ENCODE measurements around the gene TTC28. TPM values are rescaled to one million over a fixed set of nuclear protein-coding genes. Genes with fewer than 3 reads are reported as not detected.

The TTC28 gene
- total and polyA plus RNA-seq, 10 of the 15 experiments (the other 5 are each of a cell fraction or from before 2014, with no cell fraction given): 0.15 to 8.4 (median 1.4) TPM

DNA sequence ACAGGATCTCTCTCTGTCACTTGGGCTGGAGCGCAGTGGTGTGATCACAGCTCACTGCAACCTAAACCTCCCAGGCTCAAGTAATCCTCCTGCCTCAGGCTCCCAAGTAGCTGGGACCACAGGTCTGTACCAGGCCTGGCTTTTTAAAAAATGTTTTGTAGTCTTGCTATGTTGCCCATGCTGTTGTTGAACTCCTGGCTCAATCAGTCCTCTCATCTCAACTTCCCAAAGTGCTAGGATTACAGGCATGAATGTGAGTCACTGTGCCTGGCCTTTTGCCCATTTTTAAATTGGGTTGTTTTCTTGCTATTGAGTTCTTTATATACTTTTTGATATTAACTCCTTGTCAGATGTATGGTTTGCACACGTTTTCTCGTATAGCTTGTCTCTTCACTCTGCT lies 727.5 kb downstream of the TTC28 start:
- no peak overlapping the region for H2AFZ ChIP-seq (ENCODE audit: control insufficient read depth, low read depth, low read length)
- ChIA-PET CTCF (no interaction called here), POLR2A (interaction anchor here (1.0 kb wide), 1 partner anchor 36 kb away, joined by 3 read pairs; no protein-coding TSS in a partner anchor), RAD21 (ENCODE audit: unreplicated experiment) (no interaction called here), SMC1A (ENCODE audit: uncharacterized antibody, unreplicated experiment) (no interaction called here)
- no peak for FAIRE-seq
- in situ Hi-C loops (cut with MboI): no loop called here
- no peak for TF ChIP-seq CHD4 (IDR thresholded peaks at IDR 0.05)
- TF ChIP-seq ZNF274 (IDR thresholded peaks at IDR 0.05; ENCODE audit: insufficient read depth, insufficient read length): no peak
- TF ChIP-seq, protein P1, sequence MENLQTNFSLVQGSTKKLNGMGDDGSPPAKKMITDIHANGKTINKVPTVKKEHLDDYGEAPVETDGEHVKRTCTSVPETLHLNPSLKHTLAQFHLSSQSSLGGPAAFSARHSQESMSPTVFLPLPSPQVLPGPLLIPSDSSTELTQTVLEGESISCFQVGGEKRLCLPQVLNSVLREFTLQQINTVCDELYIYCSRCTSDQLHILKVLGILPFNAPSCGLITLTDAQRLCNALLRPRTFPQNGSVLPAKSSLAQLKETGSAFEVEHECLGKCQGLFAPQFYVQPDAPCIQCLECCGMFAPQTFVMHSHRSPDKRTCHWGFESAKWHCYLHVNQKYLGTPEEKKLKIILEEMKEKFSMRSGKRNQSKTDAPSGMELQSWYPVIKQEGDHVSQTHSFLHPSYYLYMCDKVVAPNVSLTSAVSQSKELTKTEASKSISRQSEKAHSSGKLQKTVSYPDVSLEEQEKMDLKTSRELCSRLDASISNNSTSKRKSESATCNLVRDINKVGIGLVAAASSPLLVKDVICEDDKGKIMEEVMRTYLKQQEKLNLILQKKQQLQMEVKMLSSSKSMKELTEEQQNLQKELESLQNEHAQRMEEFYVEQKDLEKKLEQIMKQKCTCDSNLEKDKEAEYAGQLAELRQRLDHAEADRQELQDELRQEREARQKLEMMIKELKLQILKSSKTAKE (IDR thresholded peaks at IDR 0.05; ENCODE audit: low read depth, poor library complexity, severe bottlenecking): no peak
- no peak for TF ChIP-seq TAF1 (IDR thresholded peaks at IDR 0.05; ENCODE audit: borderline replicate concordance, low read depth, low read length)
- no peak for TF ChIP-seq TARDBP (IDR thresholded peaks at IDR 0.05; ENCODE audit: borderline replicate concordance)
- TF ChIP-seq STAT3 (IDR thresholded peaks at IDR 0.05; ENCODE audit: low read depth, low read length): no peak
- no peak for TF ChIP-seq NFIC (IDR thresholded peaks at IDR 0.05; ENCODE audit: low read depth, low read length)
- no peak for TF ChIP-seq TCF3 (IDR thresholded peaks at IDR 0.05; ENCODE audit: borderline replicate concordance, insufficient read depth, low read depth, low read length)
- no peak for TF ChIP-seq SREBF1 (IDR thresholded peaks at IDR 0.05; ENCODE audit: low read length)
- TF ChIP-seq, protein P2, sequence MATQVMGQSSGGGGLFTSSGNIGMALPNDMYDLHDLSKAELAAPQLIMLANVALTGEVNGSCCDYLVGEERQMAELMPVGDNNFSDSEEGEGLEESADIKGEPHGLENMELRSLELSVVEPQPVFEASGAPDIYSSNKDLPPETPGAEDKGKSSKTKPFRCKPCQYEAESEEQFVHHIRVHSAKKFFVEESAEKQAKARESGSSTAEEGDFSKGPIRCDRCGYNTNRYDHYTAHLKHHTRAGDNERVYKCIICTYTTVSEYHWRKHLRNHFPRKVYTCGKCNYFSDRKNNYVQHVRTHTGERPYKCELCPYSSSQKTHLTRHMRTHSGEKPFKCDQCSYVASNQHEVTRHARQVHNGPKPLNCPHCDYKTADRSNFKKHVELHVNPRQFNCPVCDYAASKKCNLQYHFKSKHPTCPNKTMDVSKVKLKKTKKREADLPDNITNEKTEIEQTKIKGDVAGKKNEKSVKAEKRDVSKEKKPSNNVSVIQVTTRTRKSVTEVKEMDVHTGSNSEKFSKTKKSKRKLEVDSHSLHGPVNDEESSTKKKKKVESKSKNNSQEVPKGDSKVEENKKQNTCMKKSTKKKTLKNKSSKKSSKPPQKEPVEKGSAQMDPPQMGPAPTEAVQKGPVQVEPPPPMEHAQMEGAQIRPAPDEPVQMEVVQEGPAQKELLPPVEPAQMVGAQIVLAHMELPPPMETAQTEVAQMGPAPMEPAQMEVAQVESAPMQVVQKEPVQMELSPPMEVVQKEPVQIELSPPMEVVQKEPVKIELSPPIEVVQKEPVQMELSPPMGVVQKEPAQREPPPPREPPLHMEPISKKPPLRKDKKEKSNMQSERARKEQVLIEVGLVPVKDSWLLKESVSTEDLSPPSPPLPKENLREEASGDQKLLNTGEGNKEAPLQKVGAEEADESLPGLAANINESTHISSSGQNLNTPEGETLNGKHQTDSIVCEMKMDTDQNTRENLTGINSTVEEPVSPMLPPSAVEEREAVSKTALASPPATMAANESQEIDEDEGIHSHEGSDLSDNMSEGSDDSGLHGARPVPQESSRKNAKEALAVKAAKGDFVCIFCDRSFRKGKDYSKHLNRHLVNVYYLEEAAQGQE (IDR thresholded peaks at IDR 0.05; ENCODE audit: low read depth, low read length): no peak
- no peak for TF ChIP-seq EED (IDR thresholded peaks at IDR 0.05; ENCODE audit: low read depth)
- TF ChIP-seq, protein P3, sequence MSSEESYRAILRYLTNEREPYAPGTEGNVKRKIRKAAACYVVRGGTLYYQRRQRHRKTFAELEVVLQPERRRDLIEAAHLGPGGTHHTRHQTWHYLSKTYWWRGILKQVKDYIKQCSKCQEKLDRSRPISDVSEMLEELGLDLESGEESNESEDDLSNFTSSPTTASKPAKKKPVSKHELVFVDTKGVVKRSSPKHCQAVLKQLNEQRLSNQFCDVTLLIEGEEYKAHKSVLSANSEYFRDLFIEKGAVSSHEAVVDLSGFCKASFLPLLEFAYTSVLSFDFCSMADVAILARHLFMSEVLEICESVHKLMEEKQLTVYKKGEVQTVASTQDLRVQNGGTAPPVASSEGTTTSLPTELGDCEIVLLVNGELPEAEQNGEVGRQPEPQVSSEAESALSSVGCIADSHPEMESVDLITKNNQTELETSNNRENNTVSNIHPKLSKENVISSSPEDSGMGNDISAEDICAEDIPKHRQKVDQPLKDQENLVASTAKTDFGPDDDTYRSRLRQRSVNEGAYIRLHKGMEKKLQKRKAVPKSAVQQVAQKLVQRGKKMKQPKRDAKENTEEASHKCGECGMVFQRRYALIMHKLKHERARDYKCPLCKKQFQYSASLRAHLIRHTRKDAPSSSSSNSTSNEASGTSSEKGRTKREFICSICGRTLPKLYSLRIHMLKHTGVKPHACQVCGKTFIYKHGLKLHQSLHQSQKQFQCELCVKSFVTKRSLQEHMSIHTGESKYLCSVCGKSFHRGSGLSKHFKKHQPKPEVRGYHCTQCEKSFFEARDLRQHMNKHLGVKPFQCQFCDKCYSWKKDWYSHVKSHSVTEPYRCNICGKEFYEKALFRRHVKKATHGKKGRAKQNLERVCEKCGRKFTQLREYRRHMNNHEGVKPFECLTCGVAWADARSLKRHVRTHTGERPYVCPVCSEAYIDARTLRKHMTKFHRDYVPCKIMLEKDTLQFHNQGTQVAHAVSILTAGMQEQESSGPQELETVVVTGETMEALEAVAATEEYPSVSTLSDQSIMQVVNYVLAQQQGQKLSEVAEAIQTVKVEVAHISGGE (CRISPR knock-in tag; IDR thresholded peaks at IDR 0.05): no peak
- no peak for TF ChIP-seq RELA (IDR thresholded peaks at IDR 0.05; ENCODE audit: borderline replicate concordance, partially characterized antibody)
- TF ChIP-seq KAT2A (conservative IDR thresholded peaks at IDR 0.05; ENCODE audit: control insufficient read depth, low read depth, low read length): no peak
- TF ChIP-seq, protein P4, sequence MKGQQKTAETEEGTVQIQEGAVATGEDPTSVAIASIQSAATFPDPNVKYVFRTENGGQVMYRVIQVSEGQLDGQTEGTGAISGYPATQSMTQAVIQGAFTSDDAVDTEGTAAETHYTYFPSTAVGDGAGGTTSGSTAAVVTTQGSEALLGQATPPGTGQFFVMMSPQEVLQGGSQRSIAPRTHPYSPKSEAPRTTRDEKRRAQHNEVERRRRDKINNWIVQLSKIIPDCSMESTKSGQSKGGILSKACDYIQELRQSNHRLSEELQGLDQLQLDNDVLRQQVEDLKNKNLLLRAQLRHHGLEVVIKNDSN (IDR thresholded peaks at IDR 0.05; ENCODE audit: borderline replicate concordance, extremely low read length, insufficient read depth, low read depth, low read length): no peak
- no peak for TF ChIP-seq SREBF2 (IDR thresholded peaks at IDR 0.05; ENCODE audit: low read length)
- H3K36me3 ChIP-seq (ENCODE audit: control insufficient read depth in 2 of 2, insufficient read depth in 2 of 2, low read length in 1 of 2): no peaks in the 10 kb centered on the region
- DNase-seq (ENCODE audit: low read depth, low spot score): no peak
- no peaks in the 10 kb centered on the region for H3K9me3 ChIP-seq (replicated peaks; ENCODE audit: control insufficient read depth, insufficient read depth, low read length)
- no peaks in the 10 kb centered on the region for H3K79me2 ChIP-seq (ENCODE audit: control insufficient read depth, insufficient read depth, low read length)
- no TSS peak for BruUV-seq (replicated peaks)
- no peak overlapping the region for H3K27ac ChIP-seq (ENCODE audit: control insufficient read depth, insufficient read depth)
- H3K4me2 ChIP-seq (ENCODE audit: control insufficient read depth, insufficient read depth): no peak overlapping the region
- no peak overlapping the region for H3K9ac ChIP-seq (ENCODE audit: control insufficient read depth, insufficient read depth, low read length)
- H3K4me3 ChIP-seq: no peak overlapping the region
- ATAC-seq: no peak
- no peaks in the 10 kb centered on the region for H4K20me1 ChIP-seq (ENCODE audit: control insufficient read depth, insufficient read depth)
- 63% methylated on average over 3 of the region's 3 CpGs for WGBS (ENCODE audit: insufficient coverage, insufficient replicate concordance, low lambda C conversion rate, missing lambda C conversion rate)
- no peaks in the 10 kb centered on the region for H3K27me3 ChIP-seq (replicated peaks in 1 of 2; ENCODE audit: control insufficient read depth in 2 of 2, insufficient read depth in 2 of 2, low read length in 1 of 2)
- no peaks in the 10 kb centered on the region for H3K4me1 ChIP-seq (ENCODE audit: control insufficient read depth, insufficient read depth, low read length)
- intact Hi-C loops (cut with micrococcal nuclease; ENCODE audit: unreplicated experiment): no loop called here

Data from GM12878 (cell line).